ENCODE results near the gene ZCCHC17.

ZCCHC17 gene

GRCh38 chr1:31394584-31395193 lies 97.9 kb downstream of the ZCCHC17 start:
- Histone ChIP-seq H2AFZ (ENCODE audit: low read depth) (peak overlapping the region; percentile 85), H3K27me3 (ENCODE audit: insufficient read depth, low read depth) (no peaks in the 10 kb centered on the region), H4K20me1 (ENCODE audit: insufficient read depth) (no peaks in the 10 kb centered on the region), H3K79me2 (ENCODE audit: insufficient read depth, low read depth) (no peaks in the 10 kb centered on the region), H3K4me1 (ENCODE audit: low read depth, poor library complexity, severe bottlenecking) (peaks cover 9% of the 10 kb centered on the region), H3K4me2 (peak overlapping the region; percentile 55), H3K9ac (peak overlapping the region; percentile 7; the same call in 1 of the 2 replicates), H3K27ac (no peak overlapping the region), H3K4me3 (IDR thresholded peaks at IDR 0.05; ENCODE audit: insufficient read depth, low read depth, low read length) (no peak overlapping the region), H3K36me3 (ENCODE audit: insufficient read depth) (no peaks in the 10 kb centered on the region)
- TF ChIP-seq, protein P1, sequence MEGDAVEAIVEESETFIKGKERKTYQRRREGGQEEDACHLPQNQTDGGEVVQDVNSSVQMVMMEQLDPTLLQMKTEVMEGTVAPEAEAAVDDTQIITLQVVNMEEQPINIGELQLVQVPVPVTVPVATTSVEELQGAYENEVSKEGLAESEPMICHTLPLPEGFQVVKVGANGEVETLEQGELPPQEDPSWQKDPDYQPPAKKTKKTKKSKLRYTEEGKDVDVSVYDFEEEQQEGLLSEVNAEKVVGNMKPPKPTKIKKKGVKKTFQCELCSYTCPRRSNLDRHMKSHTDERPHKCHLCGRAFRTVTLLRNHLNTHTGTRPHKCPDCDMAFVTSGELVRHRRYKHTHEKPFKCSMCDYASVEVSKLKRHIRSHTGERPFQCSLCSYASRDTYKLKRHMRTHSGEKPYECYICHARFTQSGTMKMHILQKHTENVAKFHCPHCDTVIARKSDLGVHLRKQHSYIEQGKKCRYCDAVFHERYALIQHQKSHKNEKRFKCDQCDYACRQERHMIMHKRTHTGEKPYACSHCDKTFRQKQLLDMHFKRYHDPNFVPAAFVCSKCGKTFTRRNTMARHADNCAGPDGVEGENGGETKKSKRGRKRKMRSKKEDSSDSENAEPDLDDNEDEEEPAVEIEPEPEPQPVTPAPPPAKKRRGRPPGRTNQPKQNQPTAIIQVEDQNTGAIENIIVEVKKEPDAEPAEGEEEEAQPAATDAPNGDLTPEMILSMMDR (conservative IDR thresholded peaks at IDR 0.05; ENCODE audit: low read depth, low read length) = peak; percentile 83

- TF ChIP-seq, protein P1 (conservative IDR thresholded peaks at IDR 0.05; ENCODE audit: low read depth, low read length) = peak; percentile 54
- Histone ChIP-seq H4K20me1 (ENCODE audit: insufficient read depth) (no peaks in the 10 kb centered on the region), H3K9ac (no peak overlapping the region), H3K4me1 (ENCODE audit: low read depth, poor library complexity, severe bottlenecking) (peaks cover 9% of the 10 kb centered on the region), H3K4me2 (no peak overlapping the region), H3K36me3 (ENCODE audit: insufficient read depth) (no peaks in the 10 kb centered on the region), H3K27ac (no peak overlapping the region), H3K79me2 (ENCODE audit: insufficient read depth, low read depth) (no peaks in the 10 kb centered on the region), H3K4me3 (IDR thresholded peaks at IDR 0.05; ENCODE audit: insufficient read depth, low read depth, low read length) (no peak overlapping the region), H3K27me3 (ENCODE audit: insufficient read depth, low read depth) (no peaks in the 10 kb centered on the region), H2AFZ (ENCODE audit: low read depth) (no peak overlapping the region)
Observed at GRCh38 chr1:31396633-31397351, 100.0 kb downstream of the ZCCHC17 start.

DNA sequence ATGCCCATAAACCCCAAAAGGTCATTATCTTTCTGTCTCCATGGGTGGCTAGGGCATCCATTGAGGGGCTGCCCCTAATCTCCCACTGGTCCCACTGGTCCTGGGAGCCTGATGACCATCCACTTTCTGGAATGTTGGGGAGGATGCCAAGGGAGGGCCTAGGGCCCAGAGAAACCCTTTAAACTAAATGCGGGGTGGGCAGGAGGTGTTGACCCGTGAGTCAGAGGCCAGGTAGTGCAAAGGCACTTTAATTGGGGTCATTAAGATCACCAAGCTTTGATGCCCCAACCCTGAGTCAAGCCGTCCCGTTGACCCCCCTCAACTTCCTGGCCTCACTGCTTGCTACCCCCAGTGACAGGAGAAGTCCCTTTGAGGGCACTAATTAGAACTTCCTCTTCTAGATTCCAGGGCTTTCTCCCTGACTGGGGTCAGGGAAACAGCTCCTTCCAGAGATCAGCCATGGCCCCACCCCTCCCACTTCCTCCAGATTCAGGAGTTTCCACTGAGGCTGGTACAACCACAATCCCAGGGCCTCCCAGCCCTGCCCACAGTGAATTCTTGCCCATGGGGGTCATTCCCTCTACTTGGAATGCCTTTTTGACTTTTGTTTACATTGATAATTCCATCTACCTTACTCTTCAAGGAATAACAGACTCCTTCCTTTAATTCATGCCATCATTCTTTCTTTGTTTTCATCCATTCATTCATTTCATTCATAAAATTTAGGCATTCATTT lies 100.7 kb downstream of the ZCCHC17 start:
- peaks cover 9% of the 10 kb centered on the region for H3K4me1 ChIP-seq (ENCODE audit: low read depth, poor library complexity, severe bottlenecking)
- no peaks in the 10 kb centered on the region for H3K79me2 ChIP-seq (ENCODE audit: insufficient read depth, low read depth)
- no peak overlapping the region for H3K4me3 ChIP-seq (IDR thresholded peaks at IDR 0.05; ENCODE audit: insufficient read depth, low read depth, low read length)
- H2AFZ ChIP-seq (ENCODE audit: low read depth) = no peak overlapping the region
- H3K27ac ChIP-seq = no peak overlapping the region
- no peaks in the 10 kb centered on the region for H3K27me3 ChIP-seq (ENCODE audit: insufficient read depth, low read depth)
- H3K36me3 ChIP-seq (ENCODE audit: insufficient read depth) = no peaks in the 10 kb centered on the region
- H4K20me1 ChIP-seq (ENCODE audit: insufficient read depth) = no peaks in the 10 kb centered on the region
- no peak overlapping the region for H3K4me2 ChIP-seq
- TF ChIP-seq, protein P1 (conservative IDR thresholded peaks at IDR 0.05; ENCODE audit: low read depth, low read length) = no peak
- no peak overlapping the region for H3K9ac ChIP-seq

DNA sequence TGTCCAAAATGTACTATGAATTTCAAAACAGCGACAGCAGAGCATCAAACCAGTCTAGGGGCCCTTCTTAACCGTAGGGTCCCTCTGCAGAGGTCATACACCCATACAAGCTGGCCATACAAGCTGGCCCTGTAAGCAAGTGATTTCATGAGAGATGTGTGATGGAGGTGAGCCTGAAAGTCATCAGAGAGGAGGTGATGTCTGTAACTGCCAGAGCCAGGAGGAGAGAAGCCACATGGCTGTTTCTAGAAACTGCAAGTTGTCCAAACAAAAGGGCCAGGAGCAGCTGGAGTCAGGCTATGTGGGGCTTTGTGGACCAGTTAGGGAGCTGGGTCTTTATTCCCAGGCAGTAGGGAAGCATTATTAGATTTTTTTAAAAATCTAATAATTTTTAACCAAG lies 101.4 kb downstream of the ZCCHC17 start:
- TF ChIP-seq, protein P1 (conservative IDR thresholded peaks at IDR 0.05; ENCODE audit: low read depth, low read length) = no peak
- Histone ChIP-seq H3K4me2 (no peak overlapping the region), H3K27me3 (ENCODE audit: insufficient read depth, low read depth) (no peaks in the 10 kb centered on the region), H3K4me3 (IDR thresholded peaks at IDR 0.05; ENCODE audit: insufficient read depth, low read depth, low read length) (no peak overlapping the region), H4K20me1 (ENCODE audit: insufficient read depth) (no peaks in the 10 kb centered on the region), H3K9ac (no peak overlapping the region), H3K36me3 (ENCODE audit: insufficient read depth) (no peaks in the 10 kb centered on the region), H3K4me1 (ENCODE audit: low read depth, poor library complexity, severe bottlenecking) (peaks cover 9% of the 10 kb centered on the region), H3K27ac (no peak overlapping the region), H2AFZ (ENCODE audit: low read depth) (no peak overlapping the region), H3K79me2 (ENCODE audit: insufficient read depth, low read depth) (no peaks in the 10 kb centered on the region)

All from KMS-11 (cell line).